Activated naive CD4-positive, alpha-beta T cell treated with anti-CD3 and anti-CD28 coated beads for 36 hours (primary cell): ENCODE measurements around the gene PI4K2A. TPM values are rescaled to one million over a fixed set of nuclear protein-coding genes. Genes with fewer than 3 reads are reported as not detected.

Source experiments
- CTCF ChIA-PET: fragments of 350-600 bp; sonication (Branson Sonifier 250); formaldehyde crosslinking; loops from one replicate; lab custom pipeline; 2021; ENCODE audit warnings: antibody characterized with exemption; lab: Charles Lee
- DNase-seq: peaks from one replicate; pipeline ENCODE4 v3.0.0-alpha.2; 2020
- H3K27ac Mint-ChIP-seq: one replicate; pipeline ENCODE4 v1.8.0; 2021; ENCODE audit warnings: mild to moderate bottlenecking, mixed read lengths
- H3K27me3 Mint-ChIP-seq: one replicate; pipeline ENCODE4 v1.8.0; 2021; ENCODE audit warnings: low read depth, mixed read lengths
- H3K36me3 Mint-ChIP-seq: one replicate; pipeline ENCODE4 v1.8.0; 2021; ENCODE audit warnings: low read depth, mixed read lengths
- H3K4me1 Mint-ChIP-seq: one replicate; pipeline ENCODE4 v1.8.0; 2021; ENCODE audit warnings: low read depth, mixed read lengths
- H3K4me3 Mint-ChIP-seq: one replicate; pipeline ENCODE4 v1.8.0; 2021; ENCODE audit warnings: mild to moderate bottlenecking, moderate library complexity, mixed read lengths
- H3K9me3 Mint-ChIP-seq: one replicate; pipeline ENCODE4 v1.8.0; 2021; ENCODE audit warnings: mixed read lengths
- intact Hi-C: fragments of 100-400 bp; cut with micrococcal nuclease; formaldehyde crosslinking; loops from one replicate; pipeline ENCODE4 v1.15.1; 2023
- total RNA-seq, 2 experiments: library from RNA; stranded (reverse); gene quantifications; one replicate each; pipeline ENCODE4 v1.2.3, GENCODE V29; 2021

PI4K2A gene
- total RNA-seq, 2 experiments from 2014 or later, result 8.9 to 9.4 TPM

DNA sequence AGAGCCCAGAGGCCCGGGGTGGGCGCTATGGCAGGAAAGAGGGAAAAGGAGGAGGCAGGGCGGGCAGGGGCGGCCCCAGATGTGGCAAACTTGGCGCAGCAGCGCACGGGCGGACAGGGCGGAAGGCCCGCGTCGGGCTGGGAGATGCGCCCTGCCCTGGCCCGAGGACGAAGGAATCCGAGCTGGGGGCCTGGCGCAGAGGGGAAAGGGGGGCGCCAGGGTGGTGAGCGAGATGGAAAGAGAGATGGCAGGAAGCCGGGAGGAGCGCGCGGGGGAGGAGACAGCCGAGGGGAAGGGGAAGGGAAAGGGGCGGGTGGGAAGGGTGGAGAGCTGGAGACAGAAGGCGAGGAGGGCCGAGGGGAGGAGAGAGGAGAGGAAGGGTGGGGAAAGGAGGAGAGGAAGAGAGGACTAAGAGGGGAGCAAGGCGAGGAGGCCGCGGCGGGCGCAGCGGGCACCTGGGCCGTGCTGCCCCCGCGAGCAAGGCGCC, 72.9 kb downstream of the PI4K2A start, which contains the start of gene MARVELD1:
TSS of gene MARVELD1 (plus strand) at position 392 of the 487 bp plus-strand sequence. CDS start 147 bp downstream, outside the sequence.
- Mint-ChIP-seq H3K4me3 (peak within 1 kb of the TSS; percentile 94), H3K27me3 (peaks cover 22% of the 10 kb centered on the region), H3K27ac (no peak within 1 kb of the TSS), H3K36me3 (no peaks in the 10 kb centered on the region), H3K4me1 (peaks cover 11% of the 10 kb centered on the region), H3K9me3 (no peaks in the 10 kb centered on the region)
- intact Hi-C loops, result loop anchor here (5.0 kb wide), 1 partner anchor 314 kb away; no protein-coding TSS in a partner anchor
- CTCF ChIA-PET, result interaction anchor here (0.7 to 8.4 kb wide), 5 partner anchors 12 to 36 kb away, joined by 3 to 173 read pairs (median 4); partner anchors contain the start of genes AVPI1 and ZFYVE27
- DNase-seq, result peak; percentile 16

DNA sequence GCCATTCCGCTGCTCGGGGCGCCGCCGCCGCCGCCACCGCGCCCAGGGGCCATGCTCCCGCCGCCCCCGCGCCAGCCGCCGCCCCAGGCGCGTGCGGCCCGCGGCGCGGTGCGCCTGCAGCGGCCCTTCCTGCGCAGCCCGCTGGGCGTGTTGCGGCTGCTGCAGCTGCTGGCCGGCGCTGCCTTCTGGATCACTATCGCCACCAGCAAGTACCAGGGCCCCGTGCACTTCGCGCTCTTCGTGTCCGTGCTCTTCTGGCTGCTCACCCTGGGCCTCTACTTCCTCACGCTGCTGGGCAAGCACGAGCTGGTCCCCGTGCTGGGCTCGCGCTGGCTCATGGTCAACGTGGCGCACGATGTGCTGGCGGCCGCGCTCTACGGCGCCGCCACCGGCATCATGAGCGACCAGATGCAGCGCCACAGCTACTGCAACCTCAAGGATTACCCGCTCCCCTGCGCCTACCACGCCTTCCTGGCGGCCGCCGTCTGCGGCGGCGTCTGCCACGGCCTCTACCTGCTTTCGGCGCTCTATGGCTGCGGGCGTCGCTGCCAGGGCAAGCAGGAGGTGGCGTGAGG, 73.4 kb downstream of the PI4K2A start:
- Mint-ChIP-seq H3K36me3 (no peaks in the 10 kb centered on the region), H3K9me3 (no peaks in the 10 kb centered on the region), H3K4me3 (peak overlapping the region; percentile 94), H3K27ac (no peak overlapping the region), H3K27me3 (peaks cover 18% of the 10 kb centered on the region), H3K4me1 (peaks cover 11% of the 10 kb centered on the region)
- CTCF ChIA-PET, result interaction anchor here (0.7 to 8.4 kb wide), 7 partner anchors 11 to 37 kb away, joined by 3 to 173 read pairs (median 4); partner anchors contain the start of genes AVPI1 and ZFYVE27
- intact Hi-C loops, result loop anchor here (1.0 to 5.0 kb wide), 2 partner anchors 27 to 313 kb away; partner anchors contain the start of gene AVPI1
- peak; percentile 65 for DNase-seq

DNA sequence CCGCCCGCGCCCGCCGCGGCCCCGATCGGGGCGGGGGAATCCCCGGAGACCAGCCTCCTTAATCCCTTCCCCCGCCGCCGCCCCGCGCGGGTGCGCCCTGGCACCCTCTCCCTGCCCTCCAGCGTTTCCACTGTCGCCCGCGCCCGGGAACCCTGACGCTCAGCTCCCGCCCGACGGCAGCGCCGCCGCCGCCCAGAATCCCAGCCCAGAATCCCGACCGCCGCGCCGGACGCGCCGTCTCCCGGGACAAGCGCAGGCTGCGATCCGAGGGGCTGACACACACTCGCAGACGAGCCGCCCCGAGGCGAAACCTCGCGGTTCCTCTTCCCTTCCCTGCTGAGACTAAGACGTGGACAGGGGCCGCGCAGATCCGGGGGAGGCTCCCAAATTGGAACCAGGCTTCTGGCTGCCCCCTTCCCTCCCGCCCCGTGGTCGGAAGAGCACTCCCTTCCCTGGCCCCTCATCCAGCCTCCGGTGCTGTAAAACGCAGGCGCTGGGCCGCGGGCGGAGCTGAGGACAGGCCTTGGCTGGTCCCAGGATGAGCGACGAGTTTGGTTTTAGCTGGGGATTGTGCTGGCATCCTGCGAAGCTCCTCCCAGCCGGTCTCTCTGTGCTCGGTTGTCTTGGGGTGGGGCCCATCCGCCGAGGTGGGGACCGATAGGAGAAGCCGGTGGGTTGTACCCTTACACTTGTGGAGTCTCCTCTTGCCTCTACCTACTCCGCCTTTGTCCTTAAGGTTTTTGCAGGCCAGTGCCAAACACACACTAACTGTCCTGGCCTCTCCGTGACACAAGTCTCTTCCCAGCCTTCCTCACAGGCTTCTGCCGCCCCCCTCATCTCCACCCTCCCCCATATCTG, 74.2 kb downstream of the PI4K2A start:
- Mint-ChIP-seq H3K9me3 (no peaks in the 10 kb centered on the region), H3K4me3 (peak overlapping the region; percentile 94), H3K4me1 (peaks cover 11% of the 10 kb centered on the region), H3K27ac (no peak overlapping the region), H3K36me3 (no peaks in the 10 kb centered on the region), H3K27me3 (peaks cover 11% of the 10 kb centered on the region)
- CTCF ChIA-PET, result interaction anchor here (1.1 to 8.4 kb wide), 6 partner anchors 10 to 38 kb away, joined by 3 to 173 read pairs (median 4); partner anchors contain the start of genes AVPI1 and ZFYVE27
- intact Hi-C loops, result loop anchor here (1.0 to 5.0 kb wide), 2 partner anchors 27 to 313 kb away; partner anchors contain the start of gene AVPI1
- peak; percentile 31 for DNase-seq

DNA sequence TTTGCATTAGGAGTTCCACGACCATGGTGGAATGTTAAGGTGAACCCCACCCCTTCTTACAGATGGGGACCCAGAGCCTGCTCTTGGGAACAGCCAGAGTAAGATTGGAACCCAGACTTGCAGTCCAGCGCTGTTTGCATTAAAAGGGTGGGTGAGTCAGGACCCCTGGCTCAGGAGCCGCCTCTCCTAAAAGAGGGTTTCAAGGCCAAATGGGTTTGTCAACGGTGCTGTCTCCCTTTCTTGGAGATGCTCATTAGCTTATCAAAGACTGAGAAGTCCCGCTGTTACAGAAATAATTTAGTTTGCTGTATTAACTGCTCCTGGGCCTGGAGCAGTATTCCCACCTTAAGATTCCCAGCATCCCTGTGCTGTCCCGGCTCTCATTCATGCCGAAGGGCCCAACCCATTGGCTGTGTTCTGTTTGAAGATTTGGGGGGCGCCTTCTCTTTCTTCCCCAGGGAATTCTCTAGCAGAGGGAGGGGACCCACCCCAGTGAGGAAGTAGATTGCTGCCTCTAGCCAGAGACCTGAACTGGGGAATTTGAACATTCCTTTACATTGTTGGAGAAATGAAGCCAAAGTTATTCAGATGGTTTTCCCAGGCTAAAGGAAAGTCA, 74.9 kb downstream of the PI4K2A start:
- Mint-ChIP-seq H3K4me1 (peaks cover 11% of the 10 kb centered on the region), H3K9me3 (no peaks in the 10 kb centered on the region), H3K27ac (no peak overlapping the region), H3K36me3 (no peaks in the 10 kb centered on the region), H3K4me3 (peak overlapping the region; percentile 94), H3K27me3 (peaks cover 11% of the 10 kb centered on the region)
- intact Hi-C loops, result no loop called here
- CTCF ChIA-PET, result interaction anchor here (1.3 to 8.4 kb wide), 6 partner anchors 9 to 32 kb away, joined by 3 to 173 read pairs (median 6); partner anchors contain the start of genes AVPI1 and ZFYVE27
- no peak for DNase-seq

DNA sequence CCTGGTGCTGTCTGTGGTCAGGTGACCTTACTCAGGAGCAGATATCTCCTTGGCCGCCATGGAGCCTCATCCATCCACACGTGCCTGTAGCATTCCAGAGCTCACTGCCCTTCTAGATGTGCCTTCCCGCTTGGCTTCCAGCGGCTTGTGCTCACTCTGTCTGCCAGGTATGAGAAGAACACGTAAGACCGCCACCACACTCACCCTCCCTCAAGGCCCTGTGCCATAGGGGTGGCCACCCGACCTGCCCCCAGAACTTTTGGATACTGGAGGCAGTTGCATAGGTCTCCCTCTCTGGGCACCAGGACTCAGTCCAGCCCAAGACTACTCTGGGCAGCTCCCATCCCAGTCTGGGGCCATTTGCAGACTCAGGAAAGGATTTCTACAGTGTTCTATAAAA, 77.2 kb downstream of the PI4K2A start:
- no peaks in the 10 kb centered on the region for H3K9me3 Mint-ChIP-seq
- CTCF ChIA-PET, result interaction anchor here (1.0 to 5.4 kb wide), 5 partner anchors 9 to 31 kb away, joined by 3 to 23 read pairs (median 5); partner anchors contain the start of gene AVPI1
- peaks cover 4% of the 10 kb centered on the region for H3K27me3 Mint-ChIP-seq
- intact Hi-C loops, result no loop called here
- no peak overlapping the region for H3K27ac Mint-ChIP-seq
- H3K4me3 Mint-ChIP-seq, result no peak overlapping the region
- H3K36me3 Mint-ChIP-seq, result no peaks in the 10 kb centered on the region
- peaks cover 11% of the 10 kb centered on the region for H3K4me1 Mint-ChIP-seq
- no peak for DNase-seq

DNA sequence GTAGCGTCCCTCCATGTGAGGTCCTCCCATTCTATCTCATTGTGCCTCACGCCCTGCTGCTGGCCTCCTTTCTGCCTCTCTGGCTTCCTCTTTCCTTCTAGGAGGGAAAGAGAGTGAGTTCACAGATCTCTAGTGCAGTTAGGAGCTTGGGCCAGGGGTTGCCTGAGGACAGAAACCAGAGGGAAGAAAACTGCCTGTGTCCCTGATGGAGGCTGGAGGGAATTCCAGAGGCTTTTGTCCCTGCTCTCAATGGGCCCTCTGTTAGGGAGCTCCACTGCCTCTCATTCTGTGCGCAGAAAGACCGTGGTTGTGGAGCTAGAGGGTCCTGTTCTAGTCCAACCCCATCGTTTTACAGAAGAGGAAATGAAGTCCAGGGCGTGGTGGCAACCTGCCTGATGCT, 77.7 kb downstream of the PI4K2A start:
- intact Hi-C loops, result no loop called here
- DNase-seq, result no peak
- Mint-ChIP-seq H3K4me3 (no peak overlapping the region), H3K27ac (no peak overlapping the region), H3K27me3 (no peaks in the 10 kb centered on the region), H3K9me3 (no peaks in the 10 kb centered on the region), H3K36me3 (no peaks in the 10 kb centered on the region), H3K4me1 (peaks cover 6% of the 10 kb centered on the region)
- CTCF ChIA-PET, result interaction anchor here (1.2 to 5.4 kb wide), 4 partner anchors 13 to 41 kb away, joined by 3 to 23 read pairs (median 10); partner anchors contain the start of gene AVPI1

DNA sequence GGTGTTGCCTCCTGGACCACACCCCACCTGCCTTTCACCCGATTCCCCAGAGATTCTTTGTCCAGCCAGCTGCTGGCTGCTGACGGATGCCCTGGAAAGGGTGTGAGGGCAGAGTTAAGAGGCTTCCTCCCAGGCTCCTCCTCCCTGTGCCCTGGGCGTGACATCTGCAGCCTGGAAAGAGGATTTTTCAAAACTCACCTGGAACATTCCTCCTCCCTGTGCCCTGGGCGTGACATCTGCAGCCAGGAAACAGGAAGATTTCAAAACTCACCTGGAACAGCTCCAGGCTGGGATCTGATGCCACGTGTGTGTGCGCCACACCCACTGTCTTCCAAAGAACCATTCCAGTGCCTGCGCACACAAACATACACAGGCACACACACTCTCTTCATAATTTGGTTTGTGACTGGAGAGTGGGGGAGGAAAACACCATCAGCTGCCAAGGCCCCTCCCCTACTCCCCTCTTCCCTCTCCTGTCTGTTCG, 78.2 kb downstream of the PI4K2A start:
- no peak overlapping the region for H3K4me3 Mint-ChIP-seq
- H3K9me3 Mint-ChIP-seq, result no peaks in the 10 kb centered on the region
- no peaks in the 10 kb centered on the region for H3K36me3 Mint-ChIP-seq
- no peak overlapping the region for H3K27ac Mint-ChIP-seq
- H3K4me1 Mint-ChIP-seq, result peaks cover 6% of the 10 kb centered on the region
- intact Hi-C loops, result no loop called here
- DNase-seq, result no peak
- H3K27me3 Mint-ChIP-seq, result no peaks in the 10 kb centered on the region
- CTCF ChIA-PET, result interaction anchor here (1.2 to 5.4 kb wide), 4 partner anchors 13 to 42 kb away, joined by 3 to 23 read pairs (median 10); partner anchors contain the start of gene AVPI1

DNA sequence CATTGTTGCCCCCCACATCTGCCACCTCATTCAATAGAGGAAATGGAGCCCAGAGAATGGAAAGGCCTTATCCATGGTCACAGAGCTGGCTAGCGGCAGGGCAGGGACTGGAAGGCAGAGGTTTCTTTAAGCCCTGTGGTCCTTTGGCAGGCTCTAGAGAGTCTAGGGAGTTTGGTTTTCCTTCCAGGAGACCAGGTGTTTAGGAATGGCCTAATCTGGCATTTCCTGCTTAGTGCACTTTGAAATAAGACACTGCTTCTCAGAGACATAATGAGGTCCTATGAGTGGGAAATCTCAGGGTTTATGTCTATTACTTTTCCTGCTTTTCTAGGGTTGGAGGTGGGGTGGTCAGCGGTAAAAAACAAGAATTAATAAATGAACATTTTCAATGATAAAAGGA, 79.1 kb downstream of the PI4K2A start:
- H3K36me3 Mint-ChIP-seq, result no peaks in the 10 kb centered on the region
- no peaks in the 10 kb centered on the region for H3K9me3 Mint-ChIP-seq
- no peak for DNase-seq
- no peak overlapping the region for H3K4me3 Mint-ChIP-seq
- H3K27me3 Mint-ChIP-seq, result no peaks in the 10 kb centered on the region
- intact Hi-C loops, result no loop called here
- H3K4me1 Mint-ChIP-seq, result peaks cover 5% of the 10 kb centered on the region
- CTCF ChIA-PET, result interaction anchor here (5.4 kb wide), 1 partner anchor 12 kb away, joined by 23 read pairs; no protein-coding TSS in a partner anchor
- H3K27ac Mint-ChIP-seq, result no peak overlapping the region

DNA sequence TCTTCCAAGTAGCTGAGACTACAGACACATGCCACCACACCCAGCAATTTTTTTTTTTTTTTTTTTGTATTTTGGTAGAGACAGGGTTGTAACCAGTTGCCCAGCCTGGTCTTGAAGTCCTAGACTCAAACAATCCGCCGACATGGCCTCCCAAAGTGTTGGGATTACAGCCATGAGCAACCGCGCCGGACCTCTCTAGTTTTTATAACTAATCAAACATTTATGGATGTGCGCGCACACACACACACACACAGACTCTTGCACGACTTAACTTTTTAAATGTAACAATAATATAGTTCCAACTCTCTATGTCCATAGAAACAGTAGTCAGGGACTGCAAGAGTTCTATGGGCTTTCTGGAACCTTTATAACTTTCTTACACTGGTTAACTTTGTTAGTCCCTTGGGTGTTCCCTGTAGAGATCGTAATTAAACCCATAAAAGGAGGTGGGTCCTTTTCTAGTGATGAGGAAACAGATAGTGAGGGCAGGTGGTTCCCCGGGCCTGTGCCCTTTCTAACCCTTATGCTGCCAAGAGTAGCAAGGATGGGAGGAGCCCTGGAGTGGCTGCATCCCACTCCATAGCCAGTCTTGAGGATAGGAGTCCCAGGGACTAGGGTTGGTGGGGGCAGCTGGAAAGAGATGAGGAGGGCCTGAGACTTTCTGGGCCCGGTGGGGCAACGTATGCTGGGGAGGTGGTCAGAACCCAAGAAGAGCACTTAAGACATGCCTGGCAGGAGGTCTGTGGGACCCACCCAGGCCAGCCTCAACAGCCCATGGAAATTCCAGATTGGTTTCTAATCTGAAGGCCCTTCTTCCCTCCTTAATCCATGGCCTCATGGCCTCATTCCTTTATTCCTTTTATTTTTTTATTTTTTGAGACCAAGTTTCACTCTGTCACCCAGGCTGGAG, 81.7 kb downstream of the PI4K2A start:
- no peak overlapping the region for H3K4me3 Mint-ChIP-seq
- no peak for DNase-seq
- CTCF ChIA-PET, result interaction anchor here (1.8 to 15.1 kb wide), 2 partner anchors 18 to 20 kb away, joined by 7 to 178 read pairs; no protein-coding TSS in a partner anchor
- no peaks in the 10 kb centered on the region for H3K36me3 Mint-ChIP-seq
- H3K4me1 Mint-ChIP-seq, result no peaks in the 10 kb centered on the region
- H3K9me3 Mint-ChIP-seq, result no peaks in the 10 kb centered on the region
- H3K27ac Mint-ChIP-seq, result no peak overlapping the region
- intact Hi-C loops, result no loop called here
- H3K27me3 Mint-ChIP-seq, result no peaks in the 10 kb centered on the region

DNA sequence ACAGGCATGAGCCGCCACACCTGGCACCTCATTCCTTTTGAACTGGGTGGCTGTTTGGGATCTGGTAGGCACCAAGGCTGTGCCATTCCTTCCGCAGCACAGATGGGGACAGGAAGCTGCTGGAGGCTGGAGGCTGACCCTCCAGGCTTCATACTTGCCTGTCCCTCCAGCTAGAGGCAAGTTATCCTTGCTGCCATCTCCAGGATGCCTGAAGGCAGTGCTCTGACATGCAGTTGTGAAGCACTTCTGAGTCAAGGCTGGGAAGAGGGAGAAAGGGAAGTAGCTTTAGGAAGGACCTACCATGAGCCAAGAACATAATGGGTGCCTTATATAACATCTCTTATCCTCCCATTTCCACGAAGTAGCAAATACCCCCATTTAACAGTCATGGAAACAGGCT, 82.5 kb downstream of the PI4K2A start:
- H3K27me3 Mint-ChIP-seq, result no peaks in the 10 kb centered on the region
- no peaks in the 10 kb centered on the region for H3K36me3 Mint-ChIP-seq
- no peaks in the 10 kb centered on the region for H3K9me3 Mint-ChIP-seq
- no peak overlapping the region for H3K27ac Mint-ChIP-seq
- no peak overlapping the region for H3K4me3 Mint-ChIP-seq
- no peak for DNase-seq
- CTCF ChIA-PET, result interaction anchor here (0.8 to 15.1 kb wide), 4 partner anchors 9 to 19 kb away, joined by 4 to 178 read pairs (median 10); no protein-coding TSS in a partner anchor
- H3K4me1 Mint-ChIP-seq, result no peaks in the 10 kb centered on the region
- intact Hi-C loops, result no loop called here
